NK-92 (cell line): ENCODE results near the gene NR2E3.

ENCODE experiments used
- DNase-seq: peaks from one replicate; lab custom pipeline; 2025; ENCODE audit not compliant: unreplicated experiment; lab: John Stamatoyannopoulos, UW

Gene NR2E3

GRCh38 chr15:71790081-71790480 lies 20.3 kb upstream of the NR2E3 start:
- DNase-seq: no peak

GRCh38 chr15:71791975-71792374 lies 18.4 kb upstream of the NR2E3 start:
- no peak for DNase-seq

GRCh38 chr15:71792521-71792920 lies 17.8 kb upstream of the NR2E3 start:
- DNase-seq: no peak

- DNase-seq: no peak
Measured at GRCh38 chr15:71798641-71799040, 11.7 kb upstream of the NR2E3 start.

GRCh38 chr15:71800190-71800589 lies 10.2 kb upstream of the NR2E3 start:
- no peak for DNase-seq

- no peak for DNase-seq
Measured at GRCh38 chr15:71800835-71801745, 9.3 kb upstream of the NR2E3 start.

GRCh38 chr15:71801935-71802655 lies 8.3 kb upstream of the NR2E3 start:
- no peak for DNase-seq

GRCh38 chr15:71802770-71803169 lies 7.6 kb upstream of the NR2E3 start:
- DNase-seq: no peak

- DNase-seq: no peak
Measured at GRCh38 chr15:71804226-71804625, 6.1 kb upstream of the NR2E3 start.

GRCh38 chr15:71804695-71805470 lies 5.5 kb upstream of the NR2E3 start:
- no peak for DNase-seq

GRCh38 chr15:71806452-71806931 lies 3.9 kb upstream of the NR2E3 start:
- DNase-seq: no peak

- no peak for DNase-seq
Measured at GRCh38 chr15:71807125-71807629, 3.2 kb upstream of the NR2E3 start.

- DNase-seq: no peak
Measured at GRCh38 chr15:71807691-71808091, 2.7 kb upstream of the NR2E3 start.

GRCh38 chr15:71808311-71809020 lies 1.9 kb upstream of the NR2E3 start:
- no peak for DNase-seq

- no peak for DNase-seq
Measured at GRCh38 chr15:71809346-71809745, 1.0 kb upstream of the NR2E3 start.

GRCh38 chr15:71811036-71811736 lies 832 bp downstream of the NR2E3 start:
- no peak for DNase-seq

- no peak for DNase-seq
Measured at GRCh38 chr15:71811752-71812735, 1.7 kb downstream of the NR2E3 start.

- DNase-seq: no peak
Measured at GRCh38 chr15:71812966-71813722, 2.8 kb downstream of the NR2E3 start.
